Activated B cell treated with CpG ODN at 0.5 μM for 24 hours (primary cell): Measurements from ENCODE around the gene AASDH. TPM values are rescaled to one million over a fixed set of nuclear protein-coding genes. Genes with fewer than 3 reads are reported as not detected.
"Not testable (repeated sequence)": the region's sequence is repeated elsewhere in the genome, so short reads cannot be mapped to it uniquely, and the experiment has no call there.

Experiments used
- ATAC-seq: fragments of 200-7000 bp; cut with Tn5 transposase; one replicate; pipeline ENCODE4 v1.10.0; 2021; ENCODE audit warnings: low read depth, mild to moderate bottlenecking, moderate library complexity
- CTCF ChIA-PET: fragments of 350-600 bp; sonication (Branson Sonifier 250); formaldehyde crosslinking; loops from one replicate; lab custom pipeline; 2021; ENCODE audit warnings: antibody characterized with exemption; lab: Charles Lee
- POLR2A ChIA-PET: fragments of 350-600 bp; sonication (Branson Sonifier 250); formaldehyde crosslinking; loops from one replicate; lab custom pipeline; 2021; ENCODE audit warnings: antibody characterized with exemption; lab: Charles Lee
- DNase-seq: peaks from one replicate; pipeline ENCODE4 v3.0.0; 2022
- H3K27ac Mint-ChIP-seq: one replicate; pipeline ENCODE4 v1.8.0; 2020; ENCODE audit warnings: mixed read lengths
- H3K27me3 Mint-ChIP-seq: one replicate; pipeline ENCODE4 v1.8.0; 2021; ENCODE audit warnings: mixed read lengths
- H3K36me3 Mint-ChIP-seq: one replicate; pipeline ENCODE4 v1.8.0; 2021; ENCODE audit warnings: low read depth, mixed read lengths
- H3K4me1 Mint-ChIP-seq: one replicate; pipeline ENCODE4 v1.8.0; 2021; ENCODE audit warnings: mixed read lengths
- H3K4me3 Mint-ChIP-seq: one replicate; pipeline ENCODE4 v1.8.0; 2020; ENCODE audit warnings: mild to moderate bottlenecking, mixed read lengths
- H3K9me3 Mint-ChIP-seq: one replicate; pipeline ENCODE4 v1.8.0; 2020; ENCODE audit warnings: mixed read lengths
- intact Hi-C: fragments of 100-400 bp; cut with micrococcal nuclease; formaldehyde crosslinking; loops from one replicate; pipeline ENCODE4 v1.15.1; 2024
- total RNA-seq: library from RNA; stranded (reverse); gene quantifications from 2 replicates; pipeline ENCODE4 v1.2.3, GENCODE V29; 2022
- TF ChIP-seq, protein P1 (sequence below): fragments of 200-600 bp; IDR thresholded peaks from one replicate; pipeline ENCODE4 v1.8.0; 2022; ENCODE audit warnings: antibody characterized with exemption, mild to moderate bottlenecking

The AASDH gene
- total RNA-seq, 1 donor from 2014 or later = 12.8 TPM

DNA sequence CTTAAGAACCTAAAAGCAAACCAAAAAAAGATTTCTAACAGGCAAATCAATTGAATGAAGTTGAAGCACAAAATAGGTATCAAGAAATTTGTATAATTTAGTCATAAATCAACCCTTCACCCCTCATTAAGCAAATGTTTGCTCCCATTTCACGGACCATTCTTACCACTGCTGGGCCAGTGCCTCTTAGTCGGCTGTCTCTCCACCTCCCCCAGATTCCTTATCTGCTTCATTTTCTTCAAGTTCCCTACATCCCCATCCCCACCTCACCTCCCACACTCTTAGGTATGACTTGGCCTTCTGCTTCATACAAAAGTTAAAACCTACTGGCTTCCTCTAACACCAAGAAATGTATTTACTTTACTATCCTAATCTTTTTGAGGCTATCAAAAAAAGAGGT is 11.8 kb downstream of the AASDH start:
- TF ChIP-seq, protein P1, sequence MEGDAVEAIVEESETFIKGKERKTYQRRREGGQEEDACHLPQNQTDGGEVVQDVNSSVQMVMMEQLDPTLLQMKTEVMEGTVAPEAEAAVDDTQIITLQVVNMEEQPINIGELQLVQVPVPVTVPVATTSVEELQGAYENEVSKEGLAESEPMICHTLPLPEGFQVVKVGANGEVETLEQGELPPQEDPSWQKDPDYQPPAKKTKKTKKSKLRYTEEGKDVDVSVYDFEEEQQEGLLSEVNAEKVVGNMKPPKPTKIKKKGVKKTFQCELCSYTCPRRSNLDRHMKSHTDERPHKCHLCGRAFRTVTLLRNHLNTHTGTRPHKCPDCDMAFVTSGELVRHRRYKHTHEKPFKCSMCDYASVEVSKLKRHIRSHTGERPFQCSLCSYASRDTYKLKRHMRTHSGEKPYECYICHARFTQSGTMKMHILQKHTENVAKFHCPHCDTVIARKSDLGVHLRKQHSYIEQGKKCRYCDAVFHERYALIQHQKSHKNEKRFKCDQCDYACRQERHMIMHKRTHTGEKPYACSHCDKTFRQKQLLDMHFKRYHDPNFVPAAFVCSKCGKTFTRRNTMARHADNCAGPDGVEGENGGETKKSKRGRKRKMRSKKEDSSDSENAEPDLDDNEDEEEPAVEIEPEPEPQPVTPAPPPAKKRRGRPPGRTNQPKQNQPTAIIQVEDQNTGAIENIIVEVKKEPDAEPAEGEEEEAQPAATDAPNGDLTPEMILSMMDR = no peak
- DNase-seq (no peak), ATAC-seq (no peak)
- intact Hi-C loops = no loop called here
- CTCF ChIA-PET = no interaction called here
- H3K9me3 Mint-ChIP-seq = no peaks in the 10 kb centered on the region
- H3K27me3 Mint-ChIP-seq = no peaks in the 10 kb centered on the region
- H3K4me3 Mint-ChIP-seq = no peak overlapping the region
- POLR2A ChIA-PET = no interaction called here
- H3K36me3 Mint-ChIP-seq = peaks cover 36% of the 10 kb centered on the region
- no peaks in the 10 kb centered on the region for H3K4me1 Mint-ChIP-seq
- no peak overlapping the region for H3K27ac Mint-ChIP-seq

DNA sequence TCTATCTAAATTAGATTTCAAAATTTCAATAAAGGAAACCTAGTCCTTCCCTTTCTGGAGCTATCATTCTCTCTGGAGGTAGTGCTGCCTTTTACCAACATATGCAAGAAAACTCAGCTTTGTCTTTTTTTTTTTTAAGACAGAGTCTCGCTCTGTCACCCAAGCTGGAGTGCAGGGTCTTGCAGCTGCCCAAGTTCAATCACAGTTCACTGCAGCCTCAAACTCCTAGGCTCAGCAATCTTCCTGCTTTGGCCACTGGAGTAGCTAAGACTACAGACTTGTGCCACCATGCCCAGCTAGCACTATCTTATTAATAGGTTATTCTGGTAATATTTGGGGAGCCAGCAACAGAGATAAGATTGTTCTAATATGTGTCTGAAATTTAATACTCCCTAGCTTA is 12.3 kb downstream of the AASDH start:
- CTCF ChIA-PET = no interaction called here
- no peak for ATAC-seq
- H3K27me3 Mint-ChIP-seq = no peaks in the 10 kb centered on the region
- H3K27ac Mint-ChIP-seq = no peak overlapping the region
- intact Hi-C loops = no loop called here
- no peak overlapping the region for H3K4me3 Mint-ChIP-seq
- POLR2A ChIA-PET = no interaction called here
- no peaks in the 10 kb centered on the region for H3K9me3 Mint-ChIP-seq
- H3K36me3 Mint-ChIP-seq = peaks cover 39% of the 10 kb centered on the region
- TF ChIP-seq, protein P1 = no peak
- H3K4me1 Mint-ChIP-seq = no peaks in the 10 kb centered on the region
- no peak for DNase-seq

DNA sequence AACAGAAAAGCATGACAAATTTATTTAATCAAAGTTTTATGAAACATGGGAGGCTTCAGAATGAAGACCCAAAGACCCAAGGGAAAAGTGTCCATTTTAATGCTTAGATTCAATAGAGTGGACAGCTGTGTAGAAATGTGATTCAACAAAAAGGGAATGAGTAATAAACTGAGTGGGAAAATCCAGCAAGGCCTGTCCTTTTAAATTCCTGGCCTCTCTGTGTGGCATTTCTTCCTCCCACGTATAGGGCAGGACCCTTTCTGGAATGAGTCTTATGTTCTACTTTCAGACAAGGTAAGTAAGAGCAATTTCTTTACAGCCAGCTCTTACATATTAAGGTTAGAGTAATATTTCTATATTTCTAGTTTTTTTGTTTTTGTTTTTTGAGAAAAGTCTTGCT is 14.5 kb downstream of the AASDH start:
- TF ChIP-seq, protein P1 = no peak
- Mint-ChIP-seq H3K9me3 (no peaks in the 10 kb centered on the region), H3K27ac (no peak overlapping the region), H3K27me3 (no peaks in the 10 kb centered on the region), H3K4me1 (no peaks in the 10 kb centered on the region), H3K36me3 (peaks cover 48% of the 10 kb centered on the region), H3K4me3 (no peak overlapping the region)
- ChIA-PET POLR2A (no interaction called here), CTCF (no interaction called here)
- intact Hi-C loops = no loop called here
- no peak for DNase-seq
- no peak for ATAC-seq

DNA sequence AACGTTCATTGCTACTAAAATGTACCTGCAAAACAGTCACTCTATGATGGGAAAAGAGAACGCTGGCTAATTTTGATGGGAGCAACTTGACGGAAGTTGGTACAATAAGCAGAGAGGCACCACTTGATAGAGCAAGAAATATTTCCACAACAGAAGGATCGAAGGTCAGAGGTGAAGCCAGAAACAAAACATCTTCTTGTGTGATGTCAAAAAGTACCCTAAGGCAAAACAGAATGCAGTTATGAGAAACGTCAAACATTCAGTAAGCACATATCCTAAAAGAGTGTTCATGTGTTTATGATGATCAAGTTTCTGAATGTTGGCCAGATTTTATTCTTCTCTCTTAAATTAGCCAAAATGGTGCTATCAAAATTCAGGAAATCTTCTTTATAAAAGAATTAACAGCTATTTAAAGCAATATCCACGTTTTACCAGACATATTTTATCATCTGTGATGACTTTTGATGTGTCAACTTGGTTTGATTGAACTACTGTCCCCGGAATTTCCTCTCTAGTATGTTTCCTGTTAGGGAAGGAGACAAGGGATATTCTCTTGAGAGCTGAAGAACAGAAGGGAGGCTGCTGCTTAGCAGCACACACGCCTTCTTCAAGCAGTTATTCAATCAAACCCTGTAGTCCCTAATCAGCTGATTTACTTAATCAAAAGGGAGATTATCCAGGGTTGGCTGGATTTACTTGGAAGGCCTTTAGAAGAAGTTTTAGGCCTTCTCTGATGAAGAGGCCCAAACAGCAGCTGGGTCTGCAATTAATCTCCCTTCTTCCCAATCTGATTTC is 15.7 kb downstream of the AASDH start:
- peaks cover 49% of the 10 kb centered on the region for H3K36me3 Mint-ChIP-seq
- no peaks in the 10 kb centered on the region for H3K27me3 Mint-ChIP-seq

DNA sequence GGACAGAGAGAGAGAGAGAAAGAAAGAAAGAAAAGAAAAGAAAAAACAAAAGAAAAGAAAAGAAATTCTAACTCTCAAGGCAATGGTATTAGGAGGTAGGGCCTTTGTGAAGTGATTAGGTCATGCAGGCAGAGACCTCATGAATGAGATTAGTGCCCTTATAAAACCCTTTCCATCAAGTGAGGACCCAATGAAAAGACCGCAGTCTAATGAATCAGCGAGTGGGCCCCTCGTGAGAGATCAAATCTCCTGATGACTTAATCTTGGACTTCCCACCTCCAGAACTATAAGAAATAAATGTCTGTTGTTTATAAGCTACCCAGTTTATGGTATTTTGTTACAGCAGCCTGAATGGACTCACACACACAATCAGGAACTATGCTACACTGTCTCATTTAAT is 16.9 kb downstream of the AASDH start:
- ATAC-seq (no peak), DNase-seq (no peak)
- no peaks in the 10 kb centered on the region for H3K4me1 Mint-ChIP-seq
- peaks cover 43% of the 10 kb centered on the region for H3K36me3 Mint-ChIP-seq
- no peaks in the 10 kb centered on the region for H3K9me3 Mint-ChIP-seq
- TF ChIP-seq, protein P1 = no peak
- POLR2A ChIA-PET = no interaction called here
- intact Hi-C loops = no loop called here
- CTCF ChIA-PET = no interaction called here
- H3K4me3 Mint-ChIP-seq = no peak overlapping the region
- no peak overlapping the region for H3K27ac Mint-ChIP-seq
- H3K27me3 Mint-ChIP-seq = no peaks in the 10 kb centered on the region

More for the DNA sequence above, 15.7 kb downstream of the AASDH start:
- H3K9me3 Mint-ChIP-seq = no peaks in the 10 kb centered on the region
- no peak overlapping the region for H3K4me3 Mint-ChIP-seq
- TF ChIP-seq, protein P1 = no peak
- ATAC-seq = no peak
- no peak overlapping the region for H3K27ac Mint-ChIP-seq
- ChIA-PET CTCF (no interaction called here), POLR2A (no interaction called here)
- DNase-seq = no peak
- H3K4me1 Mint-ChIP-seq = no peaks in the 10 kb centered on the region
- intact Hi-C loops = no loop called here

DNA sequence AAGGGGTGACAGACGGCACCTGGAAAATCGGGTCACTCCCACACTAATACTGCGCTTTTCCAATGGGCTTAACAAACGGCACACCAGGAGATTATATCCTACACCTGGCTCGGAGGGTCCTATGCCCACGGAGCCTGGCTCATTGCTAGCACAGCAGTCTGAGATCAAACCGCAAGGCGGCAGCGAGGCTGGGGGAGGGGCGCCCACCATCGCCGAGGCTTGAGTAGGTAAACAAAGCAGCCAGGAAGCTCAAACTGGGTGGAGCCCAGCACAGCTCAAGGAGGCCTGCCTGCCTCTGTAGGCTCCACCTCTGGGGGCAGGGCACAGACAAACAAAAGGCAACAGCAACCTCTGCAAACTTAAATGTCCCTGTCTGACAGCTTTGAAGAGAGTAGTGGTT is 24.3 kb downstream of the AASDH start:
- H3K4me3 Mint-ChIP-seq, DNase-seq, H3K9me3 Mint-ChIP-seq, H3K27ac Mint-ChIP-seq, CTCF ChIA-PET, intact Hi-C loops, H3K4me1 Mint-ChIP-seq, POLR2A ChIA-PET, H3K27me3 Mint-ChIP-seq, ATAC-seq: not testable (repeated sequence)
- peaks cover 52% of the 10 kb centered on the region for H3K36me3 Mint-ChIP-seq
